Activated naive CD4-positive, alpha-beta T cell treated with anti-CD3 and anti-CD28 coated beads, Interleukin-2, amount 50 U/mL, for 72 hours (primary cell): ENCODE measurements around the gene JMJD1C. TPM values are rescaled to one million over a fixed set of nuclear protein-coding genes. Genes with fewer than 3 reads are reported as not detected.

ENCODE experiments used
- ATAC-seq, 2 donors: fragments of 150-1000 bp; cut with Tn5 transposase; 2 replicates each; pipeline ENCODE4 v1.10.0; 2021; ENCODE audit warnings: mild to moderate bottlenecking in 2 of 2, moderate library complexity in 2 of 2
- DNase-seq, 2 donors: peaks; one replicate each; pipeline ENCODE4 v3.0.0; 2021 to 2022; ENCODE audit warnings: low spot score in 2 of 2
- H3K27ac Mint-ChIP-seq, 2 donors: one replicate each; pipeline ENCODE4 v1.8.0; 2022; ENCODE audit warnings: mild to moderate bottlenecking in 2 of 2, mixed read lengths in 2 of 2
- H3K36me3 Mint-ChIP-seq, 2 donors: one replicate each; pipeline ENCODE4 v1.8.0; 2022; ENCODE audit warnings: mixed read lengths in 2 of 2
- H3K9me3 Mint-ChIP-seq, 2 donors: one replicate each; pipeline ENCODE4 v1.8.0; 2022; ENCODE audit warnings: mixed read lengths in 2 of 2
- total RNA-seq, 2 donors: library from RNA; stranded (reverse); gene quantifications; one replicate each; pipeline ENCODE4 v1.2.3, GENCODE V29; 2022

The JMJD1C gene
- total RNA-seq, 2 donors from 2014 or later, result 62.5 to 68.7 TPM

GRCh38 chr10:63197344-63198092 is 268.3 kb downstream of the JMJD1C start:
- DNase-seq (no peak), ATAC-seq (no peak)
- H3K36me3 Mint-ChIP-seq, result peaks cover 11 to 25% of the 10 kb centered on the region in 2 donors
- H3K9me3 Mint-ChIP-seq, result no peaks in the 10 kb centered on the region
- no peak overlapping the region for H3K27ac Mint-ChIP-seq

GRCh38 chr10:63192826-63193225 is 273.0 kb downstream of the JMJD1C start:
- no peak overlapping the region for H3K27ac Mint-ChIP-seq
- DNase-seq (no peak), ATAC-seq (no peak)
- H3K36me3 Mint-ChIP-seq, result peaks cover 8 to 25% of the 10 kb centered on the region in 2 donors
- H3K9me3 Mint-ChIP-seq, result no peaks in the 10 kb centered on the region

GRCh38 chr10:63175534-63175933 is 290.2 kb downstream of the JMJD1C start:
- Mint-ChIP-seq H3K9me3 (peaks cover 0 to 5% of the 10 kb centered on the region in 2 donors), H3K36me3 (peaks cover 19 to 50% of the 10 kb centered on the region in 2 donors), H3K27ac (no peak overlapping the region)
- no peak for ATAC-seq
- no peak for DNase-seq

GRCh38 chr10:63173468-63174232 is 292.1 kb downstream of the JMJD1C start:
- peak; percentile 97 to 99 for ATAC-seq
- Mint-ChIP-seq H3K9me3 (peaks cover 0 to 5% of the 10 kb centered on the region in 2 donors), H3K27ac (peak overlapping the region; percentile 87 to 95), H3K36me3 (peaks cover 24 to 68% of the 10 kb centered on the region in 2 donors)
- no peak for DNase-seq

GRCh38 chr10:63171926-63172325 is 293.9 kb downstream of the JMJD1C start:
- no peak for ATAC-seq
- peak overlapping the region; percentile 19 to 84 for H3K27ac Mint-ChIP-seq
- peaks cover 18 to 67% of the 10 kb centered on the region in 2 donors for H3K36me3 Mint-ChIP-seq

GRCh38 chr10:63171255-63171855 is 294.4 kb downstream of the JMJD1C start:
- H3K36me3 Mint-ChIP-seq, result peaks cover 18 to 67% of the 10 kb centered on the region in 2 donors
- ATAC-seq, result peak; percentile 2 to 3
- H3K27ac Mint-ChIP-seq, result peak overlapping the region; percentile 19 to 84
- H3K9me3 Mint-ChIP-seq, result peaks cover 0 to 5% of the 10 kb centered on the region in 2 donors
- no peak for DNase-seq

More at GRCh38 chr10:63171926-63172325, 293.9 kb downstream of the JMJD1C start:
- no peak for DNase-seq
- peaks cover 0 to 5% of the 10 kb centered on the region in 2 donors for H3K9me3 Mint-ChIP-seq

GRCh38 chr10:63169624-63170023 is 296.2 kb downstream of the JMJD1C start:
- ATAC-seq, result no peak
- Mint-ChIP-seq H3K27ac (peak overlapping the region in 1 of 2 donors; percentile 29), H3K36me3 (peaks cover 18 to 60% of the 10 kb centered on the region in 2 donors), H3K9me3 (peaks cover 0 to 5% of the 10 kb centered on the region in 2 donors)
- DNase-seq, result no peak

- peaks cover 18 to 53% of the 10 kb centered on the region in 2 donors for H3K36me3 Mint-ChIP-seq
Measured at GRCh38 chr10:63168821-63169462, 296.8 kb downstream of the JMJD1C start.

GRCh38 chr10:63166742-63167258 is 299.0 kb downstream of the JMJD1C start:
- Mint-ChIP-seq H3K36me3 (peaks cover 10 to 36% of the 10 kb centered on the region in 2 donors), H3K27ac (no peak overlapping the region)

More at GRCh38 chr10:63168821-63169462, 296.8 kb downstream of the JMJD1C start:
- H3K27ac Mint-ChIP-seq, result peak overlapping the region; percentile 7 to 47
- H3K9me3 Mint-ChIP-seq, result peaks cover 0 to 5% of the 10 kb centered on the region in 2 donors
- no peak for ATAC-seq
- no peak for DNase-seq

GRCh38 chr10:63165249-63165648 is 300.5 kb downstream of the JMJD1C start:
- ATAC-seq (no peak), DNase-seq (no peak)
- Mint-ChIP-seq H3K9me3 (no peaks in the 10 kb centered on the region), H3K36me3 (peaks cover 3 to 24% of the 10 kb centered on the region in 2 donors), H3K27ac (no peak overlapping the region)

More at GRCh38 chr10:63166742-63167258, 299.0 kb downstream of the JMJD1C start:
- H3K9me3 Mint-ChIP-seq, result no peaks in the 10 kb centered on the region
- peak; percentile 46 to 60 for ATAC-seq
- peak in 1 of 2 donors; percentile 30 for DNase-seq

GRCh38 chr10:63164166-63164623 is 301.6 kb downstream of the JMJD1C start:
- DNase-seq, result no peak
- peak overlapping the region in 1 of 2 donors; percentile 92 for H3K27ac Mint-ChIP-seq
- peak in 1 of 2 donors; percentile 21 for ATAC-seq
- peaks cover 0 to 13% of the 10 kb centered on the region in 2 donors for H3K36me3 Mint-ChIP-seq
- H3K9me3 Mint-ChIP-seq, result no peaks in the 10 kb centered on the region

GRCh38 chr10:63161592-63161991 is 304.2 kb downstream of the JMJD1C start:
- H3K9me3 Mint-ChIP-seq, result no peaks in the 10 kb centered on the region
- DNase-seq (no peak), ATAC-seq (no peak)
- no peaks in the 10 kb centered on the region for H3K36me3 Mint-ChIP-seq
- H3K27ac Mint-ChIP-seq, result peak overlapping the region in 1 of 2 donors; percentile 5

- Mint-ChIP-seq H3K9me3 (no peaks in the 10 kb centered on the region), H3K36me3 (peaks cover 0 to 7% of the 10 kb centered on the region in 2 donors), H3K27ac (peak overlapping the region in 1 of 2 donors; percentile 74)
- ATAC-seq (peak; percentile 71 to 72), DNase-seq (peak in 1 of 2 donors; percentile 45)
Measured at GRCh38 chr10:63157845-63158624, 307.7 kb downstream of the JMJD1C start.

- no peak for DNase-seq
- no peaks in the 10 kb centered on the region for H3K9me3 Mint-ChIP-seq
- ATAC-seq, result no peak
- H3K36me3 Mint-ChIP-seq, result peaks cover 0 to 7% of the 10 kb centered on the region in 2 donors
- no peak overlapping the region for H3K27ac Mint-ChIP-seq
Measured at GRCh38 chr10:63156236-63156635, 309.5 kb downstream of the JMJD1C start.

GRCh38 chr10:63155388-63156020 is 310.3 kb downstream of the JMJD1C start:
- peaks cover 0 to 7% of the 10 kb centered on the region in 2 donors for H3K36me3 Mint-ChIP-seq

More at GRCh38 chr10:63155388-63156020, 310.3 kb downstream of the JMJD1C start:
- Mint-ChIP-seq H3K9me3 (no peaks in the 10 kb centered on the region), H3K27ac (peak overlapping the region; percentile 31 to 56)
- ATAC-seq (no peak), DNase-seq (no peak)
